ENCODE results near the gene CERS6.

DNA sequence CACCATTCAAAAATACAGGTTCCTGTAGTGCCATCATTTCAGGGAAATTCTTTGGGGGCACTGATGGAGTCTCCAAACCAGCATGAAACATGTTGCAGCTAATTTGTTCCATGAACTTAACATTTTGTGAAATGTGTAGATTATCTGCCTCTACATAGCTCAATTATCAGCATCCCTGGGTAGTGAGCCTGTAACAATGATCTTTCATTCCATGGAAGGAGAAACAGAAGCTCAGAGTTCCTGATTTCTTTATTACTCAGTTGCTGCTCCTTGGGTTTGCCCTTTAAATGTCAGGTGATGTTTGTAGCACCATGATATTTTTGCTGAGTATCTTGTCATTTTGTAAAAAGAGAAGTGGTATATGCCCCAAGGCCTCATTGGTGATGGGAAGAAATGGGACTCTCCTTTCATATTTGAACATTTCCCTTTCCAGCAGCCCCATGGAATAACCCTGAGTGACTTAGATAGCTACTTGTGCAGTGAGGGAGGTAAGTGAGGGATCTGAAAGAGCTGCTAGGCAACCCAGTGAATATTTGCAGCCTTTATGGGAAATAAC, 146.9 kb downstream of the CERS6 start:
- TF ChIP-seq, protein P1, sequence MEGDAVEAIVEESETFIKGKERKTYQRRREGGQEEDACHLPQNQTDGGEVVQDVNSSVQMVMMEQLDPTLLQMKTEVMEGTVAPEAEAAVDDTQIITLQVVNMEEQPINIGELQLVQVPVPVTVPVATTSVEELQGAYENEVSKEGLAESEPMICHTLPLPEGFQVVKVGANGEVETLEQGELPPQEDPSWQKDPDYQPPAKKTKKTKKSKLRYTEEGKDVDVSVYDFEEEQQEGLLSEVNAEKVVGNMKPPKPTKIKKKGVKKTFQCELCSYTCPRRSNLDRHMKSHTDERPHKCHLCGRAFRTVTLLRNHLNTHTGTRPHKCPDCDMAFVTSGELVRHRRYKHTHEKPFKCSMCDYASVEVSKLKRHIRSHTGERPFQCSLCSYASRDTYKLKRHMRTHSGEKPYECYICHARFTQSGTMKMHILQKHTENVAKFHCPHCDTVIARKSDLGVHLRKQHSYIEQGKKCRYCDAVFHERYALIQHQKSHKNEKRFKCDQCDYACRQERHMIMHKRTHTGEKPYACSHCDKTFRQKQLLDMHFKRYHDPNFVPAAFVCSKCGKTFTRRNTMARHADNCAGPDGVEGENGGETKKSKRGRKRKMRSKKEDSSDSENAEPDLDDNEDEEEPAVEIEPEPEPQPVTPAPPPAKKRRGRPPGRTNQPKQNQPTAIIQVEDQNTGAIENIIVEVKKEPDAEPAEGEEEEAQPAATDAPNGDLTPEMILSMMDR (IDR thresholded peaks at IDR 0.05; ENCODE audit: poor library complexity) = no peak
- no peak for TF ChIP-seq EZH2 (IDR thresholded peaks at IDR 0.05; ENCODE audit: borderline replicate concordance)
